HG02870 (cell line): Measurements from ENCODE around the gene MXRA8.

Experiments
- ATAC-seq: cut with Tn5 transposase; IDR thresholded peaks from one replicate; pipeline ENCODE4 v1.9.1; 2021; ENCODE audit warnings: mild to moderate bottlenecking, moderate library complexity; ENCODE audit not compliant: unreplicated experiment

Gene MXRA8

GRCh38 chr1:1352786-1353388, 5.5 kb downstream of the MXRA8 start:
- no peak for ATAC-seq

GRCh38 chr1:1351511-1352427, 6.6 kb downstream of the MXRA8 start:
- ATAC-seq = no peak

- peak; percentile 62 for ATAC-seq
Measured at GRCh38 chr1:1349256-1350012, 8.9 kb downstream of the MXRA8 start, which contains the start of gene DVL1. TSS of gene DVL1 (minus strand) at chr1:1349418. CDS start at chr1:1349065, 353 bp downstream.

- peak; percentile 21 for ATAC-seq
Measured at GRCh38 chr1:1348420-1349255, 9.7 kb downstream of the MXRA8 start.

- ATAC-seq = no peak
Measured at GRCh38 chr1:1347663-1348419, 10.5 kb downstream of the MXRA8 start.

- ATAC-seq = no peak
Measured at GRCh38 chr1:1347026-1347595, 11.2 kb downstream of the MXRA8 start.

- no peak for ATAC-seq
Measured at GRCh38 chr1:1346501-1346890, 11.9 kb downstream of the MXRA8 start.

GRCh38 chr1:1345860-1346500, 12.4 kb downstream of the MXRA8 start:
- no peak for ATAC-seq

- ATAC-seq = no peak
Measured at GRCh38 chr1:1345384-1345783, 13.0 kb downstream of the MXRA8 start.

GRCh38 chr1:1344655-1345361, 13.5 kb downstream of the MXRA8 start:
- ATAC-seq = no peak

- no peak for ATAC-seq
Measured at GRCh38 chr1:1343811-1344421, 14.4 kb downstream of the MXRA8 start.

- ATAC-seq = no peak
Measured at GRCh38 chr1:1342584-1343115, 15.7 kb downstream of the MXRA8 start.

GRCh38 chr1:1342061-1342562, 16.2 kb downstream of the MXRA8 start:
- ATAC-seq = no peak

GRCh38 chr1:1341549-1342021, 16.8 kb downstream of the MXRA8 start:
- ATAC-seq = no peak

- ATAC-seq = no peak
Measured at GRCh38 chr1:1340791-1341548, 17.4 kb downstream of the MXRA8 start.

GRCh38 chr1:1340185-1340584, 18.2 kb downstream of the MXRA8 start:
- no peak for ATAC-seq

- ATAC-seq = no peak
Measured at GRCh38 chr1:1338278-1338677, 20.1 kb downstream of the MXRA8 start.
